Aorta (tissue), 5 donors: ENCODE measurements around the gene CLEC4G. TPM values are rescaled to one million over a fixed set of nuclear protein-coding genes. Genes with fewer than 3 reads are reported as not detected.
A peak's percentile ranks its signal among the peaks of the same experiment; 100 is the strongest.

Experiments used
- ATAC-seq: fragments of 200-7000 bp; cut with Tn5 transposase; one replicate; pipeline ENCODE4 v1.9.1; 2022; ENCODE audit warnings: moderate library complexity; ENCODE audit not compliant: low FRiP score
- DNase-seq, 2 donors: peaks; one replicate each; pipeline ENCODE4 v3.0.0-alpha.2; 2020
- H3K27ac ChIP-seq, 2 donors: one replicate each; pipeline ENCODE4 v1.5.1; 2013; ENCODE audit warnings: low read length in 2 of 2, mild to moderate bottlenecking in 2 of 2, moderate library complexity in 2 of 2, control low read depth in 1 of 2, inconsistent platforms in 1 of 2, low read depth in 1 of 2
- H3K27me3 ChIP-seq, 2 donors: one replicate each; pipeline ENCODE4 v1.6.1; 2013; ENCODE audit warnings: control low read depth in 1 of 2, low read length in 1 of 2, mild to moderate bottlenecking in 1 of 2, moderate library complexity in 1 of 2; ENCODE audit not compliant: insufficient read depth in 2 of 2, control insufficient read depth in 1 of 2
- H3K36me3 ChIP-seq, 2 donors: one replicate each; pipeline ENCODE4 v1.6.1; 2013; ENCODE audit warnings: control low read depth in 1 of 2, low read length in 1 of 2, mild to moderate bottlenecking in 1 of 2; ENCODE audit not compliant: insufficient read depth in 2 of 2, control insufficient read depth in 1 of 2
- H3K4me1 ChIP-seq, 2 donors: one replicate each; pipeline ENCODE4 v1.6.1; 2013; ENCODE audit warnings: low read length in 2 of 2, control low read depth in 1 of 2, mild to moderate bottlenecking in 1 of 2, moderate library complexity in 1 of 2; ENCODE audit not compliant: insufficient read depth in 2 of 2, control insufficient read depth in 1 of 2
- H3K4me3 ChIP-seq, 2 donors: one replicate each; pipeline ENCODE4 v1.5.1; 2013; ENCODE audit warnings: low read length in 2 of 2, control low read depth in 1 of 2, mild to moderate bottlenecking in 1 of 2
- H3K9me3 ChIP-seq: one replicate; pipeline ENCODE4 v1.6.1; 2013; ENCODE audit warnings: mild to moderate bottlenecking, low read length; ENCODE audit not compliant: control insufficient read depth
- WGBS, 2 donors: extraction: QIAGEN DNeasy Blood & Tissue Kit; methylation state at CpG; one replicate each; pipeline ENCODE4 v1.1.7; 2013; 5-methylcytosine and 5-hydroxymethylcytosine counted together
- intact Hi-C, 2 donors: fragments of 100-400 bp; cut with DNase I; formaldehyde crosslinking; loops; one replicate each; pipeline versions ENCODE4 v1.14.2 to v1.15.0; 2022
- polyA plus RNA-seq, 2 donors: library from polyadenylated mRNA; stranded (reverse); fragments of 200-250 nt; gene quantifications; one replicate each; pipeline ENCODE4 v1.2.3, GENCODE V29; 2013
- total RNA-seq, 2 donors: library from RNA; stranded (reverse); fragmentation: NEBNext Ultra II Directional; extraction: Animal tissue kit (Norgen Biotek cat#: 25700); gene quantifications; one replicate each; pipeline ENCODE4 v1.2.1, GENCODE V29; 2021
- donor health status: healthy with polysubstance abuse.
- donor health status: Bipolar disorder and iron deficiency.
- donor health status: DM: no; HTN: no; CAD: no.
- donor health status: DM: no; HTN: no; CAD: no.
- donor health status: DM: yes; HTN: yes; CAD: no.

CLEC4G gene
- total and polyA plus RNA-seq, 4 donors, result 2.3 to 26.8 (median 2.8) TPM; not detected in 1

GRCh38 chr19:7705387-7706187 lies 26.3 kb downstream of the CLEC4G start:
- no peaks in the 10 kb centered on the region for H3K9me3 ChIP-seq
- H3K4me1 ChIP-seq, result no peaks in the 10 kb centered on the region
- H3K4me3 ChIP-seq, result no peak overlapping the region
- H3K27me3 ChIP-seq, result no peaks in the 10 kb centered on the region
- intact Hi-C loops, result no loop called here
- peak in 1 of 2 donors; percentile 81 for DNase-seq
- H3K27ac ChIP-seq, result no peak overlapping the region
- no peak for ATAC-seq
- no peaks in the 10 kb centered on the region for H3K36me3 ChIP-seq
- 65 to 69% methylated on average over 24 of the region's 24 CpGs for WGBS, 2 donors

GRCh38 chr19:7704280-7705060 lies 27.4 kb downstream of the CLEC4G start:
- intact Hi-C loops, result no loop called here
- no peaks in the 10 kb centered on the region for H3K27me3 ChIP-seq
- no peak overlapping the region for H3K27ac ChIP-seq
- H3K36me3 ChIP-seq, result no peaks in the 10 kb centered on the region
- DNase-seq (no peak), ATAC-seq (no peak)
- WGBS, 2 donors, result 70 to 75% methylated on average over 6 of the region's 6 CpGs
- no peaks in the 10 kb centered on the region for H3K9me3 ChIP-seq
- H3K4me1 ChIP-seq, result no peaks in the 10 kb centered on the region
- H3K4me3 ChIP-seq, result no peak overlapping the region

GRCh38 chr19:7703332-7703731 lies 28.6 kb downstream of the CLEC4G start:
- Histone ChIP-seq H3K36me3 (no peaks in the 10 kb centered on the region), H3K27ac (no peak overlapping the region), H3K4me1 (no peaks in the 10 kb centered on the region), H3K9me3 (no peaks in the 10 kb centered on the region), H3K27me3 (no peaks in the 10 kb centered on the region), H3K4me3 (no peak overlapping the region)
- DNase-seq, result no peak
- intact Hi-C loops, result no loop called here
- ATAC-seq, result no peak
- 59 to 71% methylated on average over 8 of the region's 8 CpGs for WGBS, 2 donors

- no peak within 1 kb of the TSS for H3K4me3 ChIP-seq
- no peaks in the 10 kb centered on the region for H3K27me3 ChIP-seq
- no peak for DNase-seq
These were observed 30.1 kb downstream of the CLEC4G start, which contains the start of gene FCER2 for GRCh38 chr19:7701654-7702457. Gene FCER2, minus strand, starts transcription at chr19:7702131. Its CDS starts 2,371 bp downstream, at chr19:7699760.

GRCh38 chr19:7701049-7701653 lies 30.8 kb downstream of the CLEC4G start:
- Histone ChIP-seq H3K27ac (no peak overlapping the region), H3K4me1 (no peaks in the 10 kb centered on the region), H3K4me3 (no peak overlapping the region), H3K36me3 (no peaks in the 10 kb centered on the region), H3K9me3 (no peaks in the 10 kb centered on the region), H3K27me3 (no peaks in the 10 kb centered on the region)
- 88 to 89% methylated on average over 12 of the region's 12 CpGs for WGBS, 2 donors
- ATAC-seq (no peak), DNase-seq (no peak)
- intact Hi-C loops, result no loop called here

More at GRCh38 chr19:7701654-7702457, 30.1 kb downstream of the CLEC4G start, which contains the start of gene FCER2:
- intact Hi-C loops, result no loop called here
- Histone ChIP-seq H3K36me3 (no peaks in the 10 kb centered on the region), H3K4me1 (no peaks in the 10 kb centered on the region), H3K27ac (no peak within 1 kb of the TSS), H3K9me3 (no peaks in the 10 kb centered on the region)
- 58 to 59% methylated on average over 20 of the region's 20 CpGs for WGBS, 2 donors
- ATAC-seq, result no peak

- intact Hi-C loops, result no loop called here
- Histone ChIP-seq H3K4me3 (no peak overlapping the region), H3K9me3 (no peaks in the 10 kb centered on the region), H3K27me3 (no peaks in the 10 kb centered on the region), H3K4me1 (no peaks in the 10 kb centered on the region), H3K27ac (no peak overlapping the region), H3K36me3 (no peaks in the 10 kb centered on the region)
- ATAC-seq (no peak), DNase-seq (no peak)
- WGBS, 2 donors, result 56 to 59% methylated on average over 15 of the region's 15 CpGs
These were observed 32.2 kb downstream of the CLEC4G start for GRCh38 chr19:7699417-7700401.

- H3K27ac ChIP-seq, result no peak overlapping the region
- no peaks in the 10 kb centered on the region for H3K27me3 ChIP-seq
- no peak for ATAC-seq
- intact Hi-C loops, result no loop called here
- no peaks in the 10 kb centered on the region for H3K36me3 ChIP-seq
- H3K4me1 ChIP-seq, result no peaks in the 10 kb centered on the region
- no peak for DNase-seq
- H3K9me3 ChIP-seq, result no peaks in the 10 kb centered on the region
- 47 to 49% methylated on average over 2 of the region's 2 CpGs for WGBS, 2 donors
- no peak overlapping the region for H3K4me3 ChIP-seq
These were observed 32.9 kb downstream of the CLEC4G start for GRCh38 chr19:7699003-7699402.
